ENCODE measurements around the gene ZSWIM4.

- TF ChIP-seq CTCF (IDR thresholded peaks at IDR 0.05) = no peak
- TF ChIP-seq POLR2A (IDR thresholded peaks at IDR 0.05) = no peak
These were observed 69.7 kb downstream of the ZSWIM4 start for GRCh38 chr19:13864667-13865570.

Data from ovary (tissue), 3 donors.